Measurements from ENCODE around the gene MOCOS.

Gene MOCOS

GRCh38 chr18:36295214-36295613, 107.9 kb downstream of the MOCOS start:
- H3K9ac ChIP-seq (ENCODE audit: low read length), result no peak overlapping the region
- H3K4me3 ChIP-seq (ENCODE audit: low read length), result no peak overlapping the region
- no peaks in the 10 kb centered on the region for H3K36me3 ChIP-seq (ENCODE audit: control insufficient read depth, insufficient read depth, low read length)
- H3K27ac ChIP-seq (ENCODE audit: low read depth, low read length), result no peak overlapping the region
- no peaks in the 10 kb centered on the region for H3K27me3 ChIP-seq (ENCODE audit: control insufficient read depth, insufficient read depth, low read length)
- no peaks in the 10 kb centered on the region for H3K4me1 ChIP-seq (ENCODE audit: control insufficient read depth, insufficient read depth, low read length)

GRCh38 chr18:36295880-36296301, 108.6 kb downstream of the MOCOS start:
- no peaks in the 10 kb centered on the region for H3K36me3 ChIP-seq (ENCODE audit: control insufficient read depth, insufficient read depth, low read length)
- no peaks in the 10 kb centered on the region for H3K27me3 ChIP-seq (ENCODE audit: control insufficient read depth, insufficient read depth, low read length)
- H3K4me3 ChIP-seq (ENCODE audit: low read length), result no peak overlapping the region
- no peak overlapping the region for H3K9ac ChIP-seq (ENCODE audit: low read length)
- no peaks in the 10 kb centered on the region for H3K4me1 ChIP-seq (ENCODE audit: control insufficient read depth, insufficient read depth, low read length)
- H3K27ac ChIP-seq (ENCODE audit: low read depth, low read length), result no peak overlapping the region

GRCh38 chr18:36296650-36297416, 109.5 kb downstream of the MOCOS start:
- no peak overlapping the region for H3K9ac ChIP-seq (ENCODE audit: low read length)
- H3K4me3 ChIP-seq (ENCODE audit: low read length), result peak overlapping the region; percentile 66
- no peaks in the 10 kb centered on the region for H3K4me1 ChIP-seq (ENCODE audit: control insufficient read depth, insufficient read depth, low read length)
- H3K27me3 ChIP-seq (ENCODE audit: control insufficient read depth, insufficient read depth, low read length), result no peaks in the 10 kb centered on the region
- H3K36me3 ChIP-seq (ENCODE audit: control insufficient read depth, insufficient read depth, low read length), result no peaks in the 10 kb centered on the region
- no peak overlapping the region for H3K27ac ChIP-seq (ENCODE audit: low read depth, low read length)

GRCh38 chr18:36297417-36298125, 110.3 kb downstream of the MOCOS start, which contains the start of gene FHOD3:
FHOD3 (plus strand) TSS chr18:36297713; CDS start chr18:36297836, 123 bp downstream.
- no peaks in the 10 kb centered on the region for H3K4me1 ChIP-seq (ENCODE audit: control insufficient read depth, insufficient read depth, low read length)
- no peaks in the 10 kb centered on the region for H3K36me3 ChIP-seq (ENCODE audit: control insufficient read depth, insufficient read depth, low read length)
- H3K27me3 ChIP-seq (ENCODE audit: control insufficient read depth, insufficient read depth, low read length), result no peaks in the 10 kb centered on the region
- no peak within 1 kb of the TSS for H3K27ac ChIP-seq (ENCODE audit: low read depth, low read length)
- peak within 1 kb of the TSS; percentile 68 for H3K4me3 ChIP-seq (ENCODE audit: low read length)
- no peak within 1 kb of the TSS for H3K9ac ChIP-seq (ENCODE audit: low read length)

- no peaks in the 10 kb centered on the region for H3K4me1 ChIP-seq (ENCODE audit: control insufficient read depth, insufficient read depth, low read length)
- no peak overlapping the region for H3K9ac ChIP-seq (ENCODE audit: low read length)
- H3K27ac ChIP-seq (ENCODE audit: low read depth, low read length), result no peak overlapping the region
- peaks cover 3% of the 10 kb centered on the region for H3K27me3 ChIP-seq (ENCODE audit: control insufficient read depth, insufficient read depth, low read length)
- no peaks in the 10 kb centered on the region for H3K36me3 ChIP-seq (ENCODE audit: control insufficient read depth, insufficient read depth, low read length)
- H3K4me3 ChIP-seq (ENCODE audit: low read length), result peak overlapping the region; percentile 68
Observed at GRCh38 chr18:36298126-36298741, 110.9 kb downstream of the MOCOS start.

GRCh38 chr18:36299015-36299414, 111.7 kb downstream of the MOCOS start:
- Histone ChIP-seq H3K9ac (ENCODE audit: low read length) (no peak overlapping the region), H3K4me1 (ENCODE audit: control insufficient read depth, insufficient read depth, low read length) (no peaks in the 10 kb centered on the region), H3K36me3 (ENCODE audit: control insufficient read depth, insufficient read depth, low read length) (no peaks in the 10 kb centered on the region), H3K27me3 (ENCODE audit: control insufficient read depth, insufficient read depth, low read length) (peaks cover 3% of the 10 kb centered on the region), H3K27ac (ENCODE audit: low read depth, low read length) (no peak overlapping the region), H3K4me3 (ENCODE audit: low read length) (no peak overlapping the region)

GRCh38 chr18:36300211-36300610, 112.9 kb downstream of the MOCOS start:
- no peak overlapping the region for H3K27ac ChIP-seq (ENCODE audit: low read depth, low read length)
- H3K9ac ChIP-seq (ENCODE audit: low read length), result no peak overlapping the region
- H3K36me3 ChIP-seq (ENCODE audit: control insufficient read depth, insufficient read depth, low read length), result no peaks in the 10 kb centered on the region
- no peaks in the 10 kb centered on the region for H3K4me1 ChIP-seq (ENCODE audit: control insufficient read depth, insufficient read depth, low read length)
- H3K27me3 ChIP-seq (ENCODE audit: control insufficient read depth, insufficient read depth, low read length), result peaks cover 3% of the 10 kb centered on the region
- H3K4me3 ChIP-seq (ENCODE audit: low read length), result no peak overlapping the region

- H3K4me3 ChIP-seq (ENCODE audit: low read length), result no peak overlapping the region
- H3K4me1 ChIP-seq (ENCODE audit: control insufficient read depth, insufficient read depth, low read length), result no peaks in the 10 kb centered on the region
- no peak overlapping the region for H3K27ac ChIP-seq (ENCODE audit: low read depth, low read length)
- no peaks in the 10 kb centered on the region for H3K36me3 ChIP-seq (ENCODE audit: control insufficient read depth, insufficient read depth, low read length)
- peaks cover 3% of the 10 kb centered on the region for H3K27me3 ChIP-seq (ENCODE audit: control insufficient read depth, insufficient read depth, low read length)
- H3K9ac ChIP-seq (ENCODE audit: low read length), result no peak overlapping the region
Observed at GRCh38 chr18:36301884-36302283, 114.6 kb downstream of the MOCOS start.

- Histone ChIP-seq H3K36me3 (ENCODE audit: control insufficient read depth, insufficient read depth, low read length) (no peaks in the 10 kb centered on the region), H3K27ac (ENCODE audit: low read depth, low read length) (no peak overlapping the region), H3K4me1 (ENCODE audit: control insufficient read depth, insufficient read depth, low read length) (no peaks in the 10 kb centered on the region), H3K4me3 (ENCODE audit: low read length) (no peak overlapping the region), H3K9ac (ENCODE audit: low read length) (no peak overlapping the region), H3K27me3 (ENCODE audit: control insufficient read depth, insufficient read depth, low read length) (peaks cover 3% of the 10 kb centered on the region)
Observed at GRCh38 chr18:36302676-36303075, 115.4 kb downstream of the MOCOS start.

- Histone ChIP-seq H3K9ac (ENCODE audit: low read length) (no peak overlapping the region), H3K4me3 (ENCODE audit: low read length) (no peak overlapping the region), H3K27ac (ENCODE audit: low read depth, low read length) (no peak overlapping the region), H3K4me1 (ENCODE audit: control insufficient read depth, insufficient read depth, low read length) (no peaks in the 10 kb centered on the region), H3K36me3 (ENCODE audit: control insufficient read depth, insufficient read depth, low read length) (no peaks in the 10 kb centered on the region), H3K27me3 (ENCODE audit: control insufficient read depth, insufficient read depth, low read length) (peaks cover 3% of the 10 kb centered on the region)
Observed at GRCh38 chr18:36303211-36303844, 116.0 kb downstream of the MOCOS start.

- Histone ChIP-seq H3K9ac (ENCODE audit: low read length) (no peak overlapping the region), H3K36me3 (ENCODE audit: control insufficient read depth, insufficient read depth, low read length) (no peaks in the 10 kb centered on the region), H3K27me3 (ENCODE audit: control insufficient read depth, insufficient read depth, low read length) (peaks cover 3% of the 10 kb centered on the region), H3K27ac (ENCODE audit: low read depth, low read length) (no peak overlapping the region), H3K4me1 (ENCODE audit: control insufficient read depth, insufficient read depth, low read length) (no peaks in the 10 kb centered on the region), H3K4me3 (ENCODE audit: low read length) (no peak overlapping the region)
Observed at GRCh38 chr18:36304723-36305122, 117.4 kb downstream of the MOCOS start.

- peaks cover 3% of the 10 kb centered on the region for H3K27me3 ChIP-seq (ENCODE audit: control insufficient read depth, insufficient read depth, low read length)
- H3K4me3 ChIP-seq (ENCODE audit: low read length), result no peak overlapping the region
- no peak overlapping the region for H3K9ac ChIP-seq (ENCODE audit: low read length)
- H3K4me1 ChIP-seq (ENCODE audit: control insufficient read depth, insufficient read depth, low read length), result no peaks in the 10 kb centered on the region
- H3K36me3 ChIP-seq (ENCODE audit: control insufficient read depth, insufficient read depth, low read length), result no peaks in the 10 kb centered on the region
- no peak overlapping the region for H3K27ac ChIP-seq (ENCODE audit: low read depth, low read length)
Observed at GRCh38 chr18:36305375-36305774, 118.1 kb downstream of the MOCOS start.

Measured in rectal smooth muscle tissue (tissue), 1 donor.